ENCODE results near the gene SERINC5. TPM values are rescaled to one million over a fixed set of nuclear protein-coding genes. Genes with fewer than 3 reads are reported as not detected.

The SERINC5 gene
- total RNA-seq, 4 donors from 2014 or later, result 6.5 to 9.3 (median 8.8) TPM

DNA sequence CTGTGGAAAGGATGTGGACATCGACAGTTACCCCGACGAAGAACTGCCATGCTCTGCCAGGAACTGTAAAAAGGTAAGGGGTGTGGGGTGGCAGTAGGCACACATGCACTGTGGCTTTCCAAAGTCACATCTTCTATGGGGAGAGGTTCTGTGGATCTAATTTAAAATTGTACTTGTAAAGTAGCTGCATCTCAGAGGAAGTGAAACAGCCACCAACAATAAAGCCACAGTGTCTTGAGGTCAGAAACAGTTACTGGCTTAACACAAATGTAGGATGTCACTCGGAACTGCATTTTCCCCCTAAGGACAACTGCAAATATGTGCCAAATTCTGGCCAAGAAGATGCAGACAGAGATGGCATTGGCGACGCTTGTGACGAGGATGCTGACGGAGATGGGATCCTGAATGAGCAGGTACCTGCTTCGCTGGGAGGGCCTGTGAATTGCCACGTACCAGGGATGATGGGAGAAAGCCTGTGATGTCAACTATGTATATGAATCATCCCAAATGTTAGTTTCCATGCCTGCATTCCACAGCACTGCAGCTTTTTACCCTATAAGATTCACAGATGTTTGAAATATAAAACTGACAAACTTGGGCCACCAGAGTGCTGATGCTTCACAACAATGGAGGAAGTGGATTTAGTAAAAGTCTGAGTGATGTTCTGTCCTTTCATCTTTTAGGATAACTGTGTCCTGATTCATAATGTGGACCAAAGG is 185.4 kb downstream of the SERINC5 start:
- ATAC-seq, result no peak
- Histone ChIP-seq H3K4me1 (peaks cover 0 to 9% (median 4%) of the 10 kb centered on the region in 3 donors), H3K36me3 (no peaks in the 10 kb centered on the region), H3K27ac (peak overlapping the region in 1 of 4 donors; percentile 11), H3K4me3 (no peak overlapping the region), H3K9me3 (no peaks in the 10 kb centered on the region), H3K27me3 (no peaks in the 10 kb centered on the region)
- TF ChIP-seq POLR2AphosphoS5 (IDR thresholded peaks at IDR 0.05) (no peak), EP300 (IDR thresholded peaks at IDR 0.05) (no peak), CTCF (IDR thresholded peaks at IDR 0.05) (no peak), POLR2A (IDR thresholded peaks at IDR 0.05) (no peak)
- 84% methylated on average over 7 of the region's 10 CpGs for WGBS, 2 donors (ENCODE audit: low coverage in 1 of 2)

DNA sequence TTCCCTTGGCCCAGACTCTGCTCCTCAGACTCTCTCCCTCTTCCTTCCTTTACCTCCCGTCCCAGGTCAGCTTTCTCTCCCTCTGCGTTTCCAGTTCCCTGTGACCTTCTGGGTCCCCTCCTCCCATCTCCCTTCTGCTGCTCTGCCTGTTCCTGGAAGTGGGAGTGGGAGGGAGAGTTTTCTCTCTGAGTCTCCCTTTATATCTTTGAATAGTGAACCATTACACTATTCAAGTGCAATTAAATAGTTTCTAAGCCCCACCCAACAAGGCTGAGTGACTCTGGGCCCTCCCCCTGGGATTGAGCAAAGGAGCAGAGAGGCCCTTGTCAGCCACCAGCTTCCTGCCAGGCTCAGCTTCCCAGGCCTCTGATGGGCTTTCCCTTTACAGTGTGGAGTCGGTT is 185.9 kb downstream of the SERINC5 start:
- Histone ChIP-seq H3K36me3 (no peaks in the 10 kb centered on the region), H3K4me1 (peaks cover 0 to 9% (median 4%) of the 10 kb centered on the region in 3 donors), H3K27me3 (no peaks in the 10 kb centered on the region), H3K9me3 (no peaks in the 10 kb centered on the region), H3K27ac (peak overlapping the region in 3 of 4 donors; percentile 11 to 43 (median 18)), H3K4me3 (no peak overlapping the region)
- no peak for TF ChIP-seq POLR2A (IDR thresholded peaks at IDR 0.05)
- TF ChIP-seq EP300 (IDR thresholded peaks at IDR 0.05), result no peak
- no peak for TF ChIP-seq POLR2AphosphoS5 (IDR thresholded peaks at IDR 0.05)
- TF ChIP-seq CTCF (IDR thresholded peaks at IDR 0.05), result no peak
- ATAC-seq, result peak; percentile 40
- WGBS, 2 donors (ENCODE audit: low coverage in 1 of 2), result 14 to 26% methylated on average over 2 of the region's 3 CpGs

GRCh38 chr5:80069251-80069800 is 186.5 kb downstream of the SERINC5 start:
- Histone ChIP-seq H3K9me3 (no peaks in the 10 kb centered on the region), H3K4me1 (peaks cover 0 to 9% (median 4%) of the 10 kb centered on the region in 3 donors), H3K36me3 (no peaks in the 10 kb centered on the region), H3K4me3 (no peak overlapping the region), H3K27me3 (no peaks in the 10 kb centered on the region), H3K27ac (peak overlapping the region in 3 of 4 donors; percentile 11 to 43 (median 18))
- WGBS, 2 donors (ENCODE audit: low coverage in 1 of 2), result 28% methylated on average over 4 of the region's 4 CpGs; no CpG with 5 or more reads in 1 of the 2 donors
- peak; percentile 56 for ATAC-seq
- peak; percentile 6 for TF ChIP-seq POLR2AphosphoS5 (IDR thresholded peaks at IDR 0.05)
- no peak for TF ChIP-seq POLR2A (IDR thresholded peaks at IDR 0.05)

GRCh38 chr5:80068775-80069174 is 187.1 kb downstream of the SERINC5 start:
- H3K9me3 ChIP-seq, result no peaks in the 10 kb centered on the region
- TF ChIP-seq EP300 (IDR thresholded peaks at IDR 0.05) (no peak), CTCF (IDR thresholded peaks at IDR 0.05) (no peak), POLR2AphosphoS5 (IDR thresholded peaks at IDR 0.05) (no peak), POLR2A (IDR thresholded peaks at IDR 0.05) (no peak)
- H3K4me3 ChIP-seq, result no peak overlapping the region
- no peak overlapping the region for H3K27ac ChIP-seq
- no peak for ATAC-seq
- no peaks in the 10 kb centered on the region for H3K27me3 ChIP-seq
- peaks cover 0 to 9% (median 4%) of the 10 kb centered on the region in 3 donors for H3K4me1 ChIP-seq
- 51 to 100% methylated on average over 4 of the region's 4 CpGs for WGBS, 2 donors (ENCODE audit: low coverage in 1 of 2)
- H3K36me3 ChIP-seq, result no peaks in the 10 kb centered on the region

DNA sequence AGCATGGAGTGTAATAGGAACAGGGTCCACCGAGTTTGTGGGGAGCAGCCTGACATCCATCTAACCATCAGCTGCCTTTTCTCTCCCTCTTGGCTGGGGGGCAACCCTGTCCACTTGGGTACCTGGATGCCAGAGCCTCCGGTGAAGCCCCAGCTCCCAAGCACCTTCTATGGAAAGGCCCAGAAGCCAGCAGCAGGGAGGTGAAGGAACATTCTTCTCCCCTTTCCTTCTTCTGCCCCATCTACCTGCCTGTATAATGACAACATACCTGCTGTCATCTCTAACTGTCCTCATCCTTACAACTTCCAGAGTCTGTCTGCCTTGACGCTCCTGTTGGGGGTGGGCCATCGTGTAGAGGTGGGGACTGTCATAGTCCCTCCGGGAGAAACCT is 187.6 kb downstream of the SERINC5 start:
- Histone ChIP-seq H3K36me3 (no peaks in the 10 kb centered on the region), H3K4me3 (no peak overlapping the region), H3K4me1 (peaks cover 0 to 9% (median 4%) of the 10 kb centered on the region in 3 donors), H3K27ac (no peak overlapping the region), H3K27me3 (no peaks in the 10 kb centered on the region), H3K9me3 (no peaks in the 10 kb centered on the region)
- WGBS, 2 donors (ENCODE audit: low coverage in 1 of 2), result 92 to 94% methylated on average over 2 of the region's 5 CpGs
- no peak for ATAC-seq
- TF ChIP-seq POLR2A (IDR thresholded peaks at IDR 0.05), result no peak

All from gastroesophageal sphincter (tissue), 4 donors.